Uterus (tissue), 2 donors: ENCODE results near the gene HSDL2.

Source experiments
- POLR2A ChIP-seq, 2 donors: fragments of 450-650 bp; IDR thresholded peaks; one replicate each; pipeline ENCODE4 v1.6.1; 2016; ENCODE audit warnings: antibody characterized with exemption in 2 of 2, mild to moderate bottlenecking in 1 of 2, moderate library complexity in 1 of 2
- TF ChIP-seq, protein P1 (sequence below), 4 experiments: fragments of 200-600 bp in 2 of 4; fragments of 450-650 bp in 2 of 4; sonication (generic) in 2 of 4; IDR thresholded peaks; one replicate each; pipeline ENCODE4 v1.5.1; 2016 to 2019; ENCODE audit warnings: antibody characterized with exemption in 4 of 4, mild to moderate bottlenecking in 2 of 4, moderate library complexity in 1 of 4

DNA sequence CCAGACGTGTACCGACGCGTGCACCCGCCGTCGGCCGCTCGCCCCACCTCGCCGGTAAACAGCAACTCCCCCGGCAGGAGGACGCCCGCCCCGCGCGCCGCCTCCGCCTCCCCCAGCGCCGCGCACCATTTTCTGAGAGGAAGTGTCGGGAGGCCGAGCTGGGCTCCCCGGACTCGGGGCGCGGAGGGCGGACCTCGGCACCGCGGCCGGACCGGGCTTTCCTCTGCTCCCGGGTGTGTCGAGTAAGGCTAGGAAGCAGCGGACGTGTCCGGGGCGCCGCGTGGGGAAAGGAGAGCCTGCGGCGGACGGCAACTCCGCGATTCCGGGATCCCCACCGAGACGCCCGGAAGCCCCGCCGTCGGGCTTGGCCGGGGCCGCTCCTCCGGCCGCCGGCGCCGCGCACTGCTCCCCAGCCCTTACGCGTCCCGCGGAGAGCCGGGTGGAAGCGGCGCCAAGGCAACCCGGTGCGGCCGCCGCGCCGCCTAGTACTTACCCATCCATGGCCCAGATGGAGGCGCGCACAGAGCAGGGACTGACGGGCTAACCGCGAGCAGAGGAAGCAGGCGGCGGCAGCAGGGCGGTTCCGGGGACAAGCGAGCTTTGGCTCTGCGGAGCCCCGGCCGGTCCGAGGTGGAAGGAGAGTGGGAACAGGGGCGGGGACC is 46.8 kb upstream of the HSDL2 start, which contains the start of gene PTBP3:
- TF ChIP-seq, protein P1, sequence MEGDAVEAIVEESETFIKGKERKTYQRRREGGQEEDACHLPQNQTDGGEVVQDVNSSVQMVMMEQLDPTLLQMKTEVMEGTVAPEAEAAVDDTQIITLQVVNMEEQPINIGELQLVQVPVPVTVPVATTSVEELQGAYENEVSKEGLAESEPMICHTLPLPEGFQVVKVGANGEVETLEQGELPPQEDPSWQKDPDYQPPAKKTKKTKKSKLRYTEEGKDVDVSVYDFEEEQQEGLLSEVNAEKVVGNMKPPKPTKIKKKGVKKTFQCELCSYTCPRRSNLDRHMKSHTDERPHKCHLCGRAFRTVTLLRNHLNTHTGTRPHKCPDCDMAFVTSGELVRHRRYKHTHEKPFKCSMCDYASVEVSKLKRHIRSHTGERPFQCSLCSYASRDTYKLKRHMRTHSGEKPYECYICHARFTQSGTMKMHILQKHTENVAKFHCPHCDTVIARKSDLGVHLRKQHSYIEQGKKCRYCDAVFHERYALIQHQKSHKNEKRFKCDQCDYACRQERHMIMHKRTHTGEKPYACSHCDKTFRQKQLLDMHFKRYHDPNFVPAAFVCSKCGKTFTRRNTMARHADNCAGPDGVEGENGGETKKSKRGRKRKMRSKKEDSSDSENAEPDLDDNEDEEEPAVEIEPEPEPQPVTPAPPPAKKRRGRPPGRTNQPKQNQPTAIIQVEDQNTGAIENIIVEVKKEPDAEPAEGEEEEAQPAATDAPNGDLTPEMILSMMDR (IDR thresholded peaks at IDR 0.05): no peak
- TF ChIP-seq POLR2A (IDR thresholded peaks at IDR 0.05): peak; percentile 62 to 84
